A673 (cell line): Measurements from ENCODE around the gene ARHGEF4. TPM values are rescaled to one million over a fixed set of nuclear protein-coding genes. Genes with fewer than 3 reads are reported as not detected.

ENCODE experiments used
- BruUV-seq: library from RNA; stranded (reverse); fragments of 400-500 nt; replicated peaks from 2 replicates; lab custom pipeline; 2021; lab: Mats Ljungman, UMichigan
- CTCF ChIA-PET: fragments of 300-600 bp; sonication (Branson Sonifier 250); formaldehyde crosslinking; loops from one replicate; lab custom pipeline; 2022; ENCODE audit warnings: antibody characterized with exemption; lab: Charles Lee
- POLR2A ChIA-PET: fragments of 300-600 bp; sonication (Branson Sonifier 250); formaldehyde crosslinking; loops from one replicate; lab custom pipeline; 2022; ENCODE audit warnings: antibody characterized with exemption; ENCODE audit not compliant: low non-redundant PET; lab: Charles Lee
- DNase-seq: peaks from one replicate; pipeline ENCODE4 v3.0.0-alpha.2; 2015; ENCODE audit warnings: low spot score
- H3K27ac ChIP-seq: fragments of 200-600 bp; sonication (generic); 2 replicates; pipeline ENCODE4 v1.5.1; 2016; ENCODE audit warnings: mixed run types, low read depth, mild to moderate bottlenecking, mixed read lengths, antibody characterized with exemption, low read length; ENCODE audit not compliant: poor library complexity, severe bottlenecking
- H3K27me3 ChIP-seq: fragments of 200-600 bp; sonication (generic); replicated peaks from 2 replicates; pipeline ENCODE4 v1.6.1; 2017; ENCODE audit warnings: mixed run types, low read depth, mild to moderate bottlenecking, mixed read lengths, antibody characterized with exemption, low read length; ENCODE audit not compliant: insufficient read depth, poor library complexity
- H3K36me3 ChIP-seq: fragments of 200-600 bp; sonication (generic); 2 replicates; pipeline ENCODE4 v1.6.1; 2016; ENCODE audit warnings: mixed run types, mild to moderate bottlenecking, mixed read lengths, antibody characterized with exemption, low read length; ENCODE audit not compliant: insufficient read depth, poor library complexity, severe bottlenecking
- H3K4me1 ChIP-seq: fragments of 200-600 bp; sonication (generic); 2 replicates; pipeline ENCODE4 v1.6.1; 2017; ENCODE audit warnings: mixed run types, mild to moderate bottlenecking, mixed read lengths, antibody characterized with exemption, low read length; ENCODE audit not compliant: insufficient read depth, poor library complexity, severe bottlenecking
- H3K4me3 ChIP-seq: fragments of 200-600 bp; sonication (generic); 2 replicates; pipeline ENCODE4 v1.5.1; 2016; ENCODE audit warnings: low read depth, mixed run types, mild to moderate bottlenecking, mixed read lengths, low read length; ENCODE audit not compliant: poor library complexity, severe bottlenecking
- H3K9me3 ChIP-seq: fragments of 200-600 bp; sonication (generic); 2 replicates; pipeline ENCODE4 v1.6.1; 2016; ENCODE audit warnings: mixed run types, low read depth, mild to moderate bottlenecking, mixed read lengths, antibody characterized with exemption, low read length; ENCODE audit not compliant: poor library complexity, severe bottlenecking
- CTCF ChIP-seq: fragments of 300-800, 200-600 bp; sonication (generic); conservative IDR thresholded peaks from 2 replicates; pipeline ENCODE4 v1.5.1; 2017; ENCODE audit warnings: low read depth, mild to moderate bottlenecking, antibody characterized with exemption, low read length, moderate library complexity, mixed read lengths
- EZH2 ChIP-seq: fragments of 200-600 bp; sonication (generic); IDR thresholded peaks from 2 replicates; pipeline ENCODE4 v1.6.1; 2017; ENCODE audit warnings: borderline replicate concordance, low read depth, mild to moderate bottlenecking, mixed read lengths, antibody characterized with exemption, low read length; ENCODE audit not compliant: poor library complexity, severe bottlenecking
- intact Hi-C: fragments of 100-400 bp; cut with micrococcal nuclease; formaldehyde crosslinking; loops from one replicate; pipeline ENCODE4 v1.10.0; 2022; ENCODE audit not compliant: unreplicated experiment
- total RNA-seq: library from RNA; stranded (reverse); gene quantifications from 2 replicates; pipeline ENCODE4 v1.2.3, GENCODE V29; 2021

ARHGEF4 gene
- total RNA-seq, 1 experiment from 2014 or later: 2.1 TPM

GRCh38 chr2:130911996-130912395, 75.3 kb downstream of the ARHGEF4 start:
- TF ChIP-seq EZH2: no peak
- no peak for TF ChIP-seq CTCF
- CTCF ChIA-PET: no interaction called here
- BruUV-seq: no TSS peak
- Histone ChIP-seq H3K9me3 (no peaks in the 10 kb centered on the region), H3K4me1 (no peaks in the 10 kb centered on the region), H3K27ac (no peak overlapping the region), H3K36me3 (no peaks in the 10 kb centered on the region), H3K4me3 (no peak overlapping the region), H3K27me3 (peaks cover 73% of the 10 kb centered on the region)
- intact Hi-C loops: no loop called here
- POLR2A ChIA-PET: no interaction called here
- DNase-seq: no peak

- TF ChIP-seq EZH2: no peak
- TF ChIP-seq CTCF: no peak
- H3K27ac ChIP-seq: no peak overlapping the region
- H3K4me1 ChIP-seq: no peaks in the 10 kb centered on the region
- H3K27me3 ChIP-seq: peaks cover 78% of the 10 kb centered on the region
- intact Hi-C loops: no loop called here
- H3K36me3 ChIP-seq: no peaks in the 10 kb centered on the region
- DNase-seq: no peak
- ChIA-PET CTCF (no interaction called here), POLR2A (interaction anchor here (0.5 kb wide), 1 partner anchor 130 kb away, joined by 3 read pairs; no protein-coding TSS in a partner anchor)
- BruUV-seq: no TSS peak
- no peaks in the 10 kb centered on the region for H3K9me3 ChIP-seq
- H3K4me3 ChIP-seq: no peak overlapping the region
Observed at GRCh38 chr2:130912471-130912870, 75.8 kb downstream of the ARHGEF4 start.

- intact Hi-C loops: no loop called here
- no peak for DNase-seq
- H3K4me3 ChIP-seq: no peak overlapping the region
- CTCF ChIA-PET: no interaction called here
- no peaks in the 10 kb centered on the region for H3K4me1 ChIP-seq
- no TSS peak for BruUV-seq
- POLR2A ChIA-PET: no interaction called here
- no peak overlapping the region for H3K27ac ChIP-seq
- H3K9me3 ChIP-seq: no peaks in the 10 kb centered on the region
- no peaks in the 10 kb centered on the region for H3K36me3 ChIP-seq
- TF ChIP-seq EZH2: no peak
- no peak for TF ChIP-seq CTCF
- H3K27me3 ChIP-seq: peaks cover 88% of the 10 kb centered on the region
Observed at GRCh38 chr2:130913891-130914290, 77.2 kb downstream of the ARHGEF4 start.
